Ovary (tissue), 3 donors: ENCODE measurements around the gene ST3GAL4.

Experiments used
- POLR2A ChIP-seq: fragments of 450-650 bp; IDR thresholded peaks from one replicate; pipeline ENCODE4 v1.6.1; 2017; ENCODE audit warnings: antibody characterized with exemption, mild to moderate bottlenecking, moderate library complexity
- TF ChIP-seq, protein P1 (sequence below), 3 donors: fragments of 450-650 bp in 2 of 3; fragments of 200-600 bp in 1 of 3; IDR thresholded peaks; one replicate each; pipeline versions ENCODE4 v1.5.1 to v1.8.0; 2016 to 2022; ENCODE audit warnings: antibody characterized with exemption in 3 of 3, mild to moderate bottlenecking in 1 of 3
- donor health status: DM: no; HTN: no; CAD: no.

DNA sequence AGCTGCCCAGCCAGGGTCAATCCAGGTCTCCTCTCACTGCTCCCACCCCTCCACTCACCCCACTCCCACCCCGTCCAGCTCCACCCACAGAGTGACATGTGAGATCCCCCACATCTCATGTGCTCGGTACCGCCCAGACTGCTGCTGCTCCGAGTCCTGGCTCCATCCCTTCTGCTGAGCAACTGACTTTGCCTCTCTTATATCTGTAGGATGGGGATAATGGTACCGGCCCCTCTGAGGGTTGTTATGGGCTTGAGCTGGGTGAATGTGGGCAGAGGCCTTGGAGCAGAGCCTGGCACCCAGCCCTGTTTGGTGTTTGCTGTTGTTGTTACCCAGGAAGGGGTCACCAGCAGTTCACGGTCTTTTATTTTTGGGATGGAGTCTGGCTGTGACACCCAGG is 77.0 kb downstream of the ST3GAL4 start:
- TF ChIP-seq, protein P1, sequence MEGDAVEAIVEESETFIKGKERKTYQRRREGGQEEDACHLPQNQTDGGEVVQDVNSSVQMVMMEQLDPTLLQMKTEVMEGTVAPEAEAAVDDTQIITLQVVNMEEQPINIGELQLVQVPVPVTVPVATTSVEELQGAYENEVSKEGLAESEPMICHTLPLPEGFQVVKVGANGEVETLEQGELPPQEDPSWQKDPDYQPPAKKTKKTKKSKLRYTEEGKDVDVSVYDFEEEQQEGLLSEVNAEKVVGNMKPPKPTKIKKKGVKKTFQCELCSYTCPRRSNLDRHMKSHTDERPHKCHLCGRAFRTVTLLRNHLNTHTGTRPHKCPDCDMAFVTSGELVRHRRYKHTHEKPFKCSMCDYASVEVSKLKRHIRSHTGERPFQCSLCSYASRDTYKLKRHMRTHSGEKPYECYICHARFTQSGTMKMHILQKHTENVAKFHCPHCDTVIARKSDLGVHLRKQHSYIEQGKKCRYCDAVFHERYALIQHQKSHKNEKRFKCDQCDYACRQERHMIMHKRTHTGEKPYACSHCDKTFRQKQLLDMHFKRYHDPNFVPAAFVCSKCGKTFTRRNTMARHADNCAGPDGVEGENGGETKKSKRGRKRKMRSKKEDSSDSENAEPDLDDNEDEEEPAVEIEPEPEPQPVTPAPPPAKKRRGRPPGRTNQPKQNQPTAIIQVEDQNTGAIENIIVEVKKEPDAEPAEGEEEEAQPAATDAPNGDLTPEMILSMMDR (IDR thresholded peaks at IDR 0.05), result no peak
- no peak for TF ChIP-seq POLR2A
